ENCODE results near the gene SMAD3.
A peak's percentile ranks its signal among the peaks of the same experiment; 100 is the strongest.

SMAD3 gene

GRCh38 chr15:67066959-67067853, 1.8 kb downstream of the SMAD3 start:
- H3K27ac ChIP-seq = peak overlapping the region; percentile 86
- CTCF ChIA-PET = interaction anchor here (0.6 to 3.5 kb wide), 6 partner anchors 24 to 241 kb away, joined by 3 to 20 read pairs (median 3); no protein-coding TSS in a partner anchor
- POLR2A ChIA-PET (ENCODE audit: low non-redundant PET) = no interaction called here
- no peak for DNase-seq (ENCODE audit: low spot score)
- TF ChIP-seq CTCF (conservative IDR thresholded peaks at IDR 0.05; ENCODE audit: low read depth) = no peak

DNA sequence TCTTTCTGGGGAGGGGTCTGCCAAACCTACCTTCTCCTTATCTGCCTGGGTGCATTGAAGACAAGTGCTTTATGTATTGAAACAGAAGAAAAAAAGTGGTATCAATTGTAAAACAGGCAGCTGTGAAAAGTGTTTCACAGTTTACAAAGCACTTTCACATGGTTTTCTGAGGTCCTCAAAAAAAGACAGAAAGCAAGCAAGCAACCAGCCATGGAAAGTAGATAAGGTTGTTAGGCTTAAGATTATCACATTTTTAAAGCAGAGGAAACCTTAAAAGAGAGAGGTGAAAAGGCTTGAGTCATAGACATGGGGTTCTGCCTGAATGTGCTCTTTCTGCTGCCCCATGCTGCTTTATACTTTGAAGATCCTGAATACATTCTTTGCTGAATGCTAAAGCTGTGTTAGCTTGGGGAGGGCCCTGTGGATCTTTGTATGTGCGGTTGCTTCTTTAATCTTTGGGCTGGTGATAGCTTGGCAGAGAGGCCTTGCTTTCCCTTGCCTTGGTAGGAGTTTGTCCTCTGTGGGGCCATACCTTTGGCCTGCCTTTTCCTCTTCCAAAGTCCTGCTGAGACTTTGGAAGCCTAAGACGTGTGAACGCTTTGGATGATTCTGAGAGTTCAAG, 2.6 kb downstream of the SMAD3 start:
- TF ChIP-seq CTCF (conservative IDR thresholded peaks at IDR 0.05; ENCODE audit: low read depth) = no peak
- no peak for DNase-seq (ENCODE audit: low spot score)
- H3K27ac ChIP-seq = peak overlapping the region; percentile 86
- ChIA-PET CTCF (interaction anchor here (0.6 to 3.5 kb wide), 4 partner anchors 25 to 124 kb away, joined by 3 to 20 read pairs (median 4); no protein-coding TSS in a partner anchor), POLR2A (ENCODE audit: low non-redundant PET) (no interaction called here)

- DNase-seq (ENCODE audit: low spot score) = no peak
These were observed 3.5 kb downstream of the SMAD3 start for GRCh38 chr15:67068710-67069400.

DNA sequence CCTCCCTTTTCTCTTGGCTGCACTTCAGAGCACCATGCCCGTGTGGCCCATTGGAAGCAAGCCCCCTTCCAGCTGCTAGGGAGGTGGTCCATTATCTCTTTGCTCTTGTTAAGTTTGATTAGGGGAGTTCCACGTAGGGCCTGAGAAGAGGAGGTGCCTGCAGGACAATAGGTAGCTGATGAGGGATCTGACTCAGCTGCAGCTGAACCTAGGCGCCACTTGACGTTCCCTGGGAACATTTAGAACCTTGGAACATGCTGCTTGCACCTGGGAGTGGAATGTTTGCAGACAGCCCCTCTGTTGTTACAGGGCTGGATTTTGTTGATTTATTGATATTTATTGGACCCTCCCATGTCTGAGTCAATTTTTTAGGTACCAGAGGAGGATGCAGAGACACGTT, 4.7 kb downstream of the SMAD3 start:
- ChIA-PET POLR2A (ENCODE audit: low non-redundant PET) (no interaction called here), CTCF (interaction anchor here (0.9 to 3.5 kb wide), 3 partner anchors 20 to 124 kb away, joined by 3 to 20 read pairs (median 4); no protein-coding TSS in a partner anchor)
- H3K27ac ChIP-seq = peak overlapping the region; percentile 21
- no peak for TF ChIP-seq CTCF (conservative IDR thresholded peaks at IDR 0.05; ENCODE audit: low read depth)
- DNase-seq (ENCODE audit: low spot score) = no peak

More at GRCh38 chr15:67068710-67069400, 3.5 kb downstream of the SMAD3 start:
- POLR2A ChIA-PET (ENCODE audit: low non-redundant PET) = no interaction called here
- no peak for TF ChIP-seq CTCF (conservative IDR thresholded peaks at IDR 0.05; ENCODE audit: low read depth)
- H3K27ac ChIP-seq = peak overlapping the region; percentile 46
- CTCF ChIA-PET = interaction anchor here (0.8 to 3.5 kb wide), 3 partner anchors 44 to 125 kb away, joined by 3 to 20 read pairs (median 4); no protein-coding TSS in a partner anchor

- no peak for TF ChIP-seq CTCF (conservative IDR thresholded peaks at IDR 0.05; ENCODE audit: low read depth)
- CTCF ChIA-PET = interaction anchor here (0.6 to 0.7 kb wide), 3 partner anchors 117 to 360 kb away, joined by 3 read pairs; no protein-coding TSS in a partner anchor
- POLR2A ChIA-PET (ENCODE audit: low non-redundant PET) = no interaction called here
- H3K27ac ChIP-seq = no peak overlapping the region
- DNase-seq (ENCODE audit: low spot score) = no peak
These were observed 5.7 kb downstream of the SMAD3 start for GRCh38 chr15:67070892-67071664.
